Esophagus muscularis mucosa (tissue), 4 donors: ENCODE measurements around the gene PRSS53. TPM values are rescaled to one million over a fixed set of nuclear protein-coding genes. Genes with fewer than 3 reads are reported as not detected.

Source experiments
- DNase-seq: peaks from one replicate; pipeline ENCODE4 v3.0.0-alpha.2; 2017; ENCODE audit errors: extremely low spot score
- H3K27ac ChIP-seq, 4 donors: fragments of 200-600 bp; sonication (generic); replicated peaks in 1 of 4; 1 replicate in 3 of 4; 2 replicates in 1 of 4; pipeline ENCODE4 v1.5.1; 2016 to 2019; ENCODE audit warnings: mild to moderate bottlenecking in 1 of 4
- H3K27me3 ChIP-seq, 4 donors: fragments of 200-600 bp; sonication (generic); one replicate each; pipeline versions ENCODE4 v1.5.1 to v1.6.0; 2016 to 2019
- H3K36me3 ChIP-seq, 4 donors: fragments of 200-600 bp; sonication (generic); one replicate each; pipeline ENCODE4 v1.5.1; 2016 to 2019
- H3K4me1 ChIP-seq, 4 donors: fragments of 200-600 bp; sonication (generic); one replicate each; pipeline ENCODE4 v1.5.1; 2016 to 2019
- H3K4me3 ChIP-seq, 4 donors: fragments of 200-600 bp; sonication (generic); 1 replicate in 2 of 4; 2 replicates in 2 of 4; pipeline ENCODE4 v1.5.1; 2016 to 2019; ENCODE audit warnings: mild to moderate bottlenecking in 4 of 4, moderate library complexity in 1 of 4
- H3K9me3 ChIP-seq, 4 donors: fragments of 200-600 bp; sonication (generic); 1 replicate in 3 of 4; 2 replicates in 1 of 4; pipeline ENCODE4 v1.5.1; 2016 to 2019
- EP300 ChIP-seq: sonication (generic); formaldehyde crosslinking; IDR thresholded peaks from one replicate; pipeline ENCODE4 v1.6.1; 2017; ENCODE audit warnings: antibody characterized with exemption
- POLR2A ChIP-seq: fragments of 450-650 bp; IDR thresholded peaks from one replicate; pipeline ENCODE4 v1.6.1; 2017; ENCODE audit warnings: antibody characterized with exemption, moderate library complexity, mild to moderate bottlenecking, low read depth
- POLR2AphosphoS5 ChIP-seq, 2 donors: sonication (generic); formaldehyde crosslinking; IDR thresholded peaks; one replicate each; pipeline ENCODE4 v1.6.1; 2017; ENCODE audit warnings: antibody characterized with exemption in 2 of 2
- WGBS: methylation state at CpG from one replicate; pipeline ENCODE4 v1.1.5; 2018; 5-methylcytosine and 5-hydroxymethylcytosine counted together
- intact Hi-C: fragments of 100-400 bp; cut with DNase I; formaldehyde crosslinking; loops from one replicate; pipeline ENCODE4 v1.15.1; 2023
- total RNA-seq, 4 donors: library from RNA; depleted of rRNA; stranded (reverse); fragments of >200 nt; gene quantifications; one replicate each; pipeline versions ENCODE4 v1.1.0 to v1.2.1, GENCODE V29; 2016
- TF ChIP-seq, protein P1 (sequence below), 3 experiments: fragments of 200-600 bp in 2 of 3; fragments of 450-650 bp in 1 of 3; sonication (generic) in 2 of 3; IDR thresholded peaks; one replicate each; pipeline ENCODE4 v1.5.1; 2017 to 2019; ENCODE audit warnings: antibody characterized with exemption in 3 of 3, mild to moderate bottlenecking in 2 of 3, moderate library complexity in 1 of 3

Gene PRSS53
- total RNA-seq, 4 donors from 2014 or later, result 0.83 to 2.3 (median 1.2) TPM

DNA sequence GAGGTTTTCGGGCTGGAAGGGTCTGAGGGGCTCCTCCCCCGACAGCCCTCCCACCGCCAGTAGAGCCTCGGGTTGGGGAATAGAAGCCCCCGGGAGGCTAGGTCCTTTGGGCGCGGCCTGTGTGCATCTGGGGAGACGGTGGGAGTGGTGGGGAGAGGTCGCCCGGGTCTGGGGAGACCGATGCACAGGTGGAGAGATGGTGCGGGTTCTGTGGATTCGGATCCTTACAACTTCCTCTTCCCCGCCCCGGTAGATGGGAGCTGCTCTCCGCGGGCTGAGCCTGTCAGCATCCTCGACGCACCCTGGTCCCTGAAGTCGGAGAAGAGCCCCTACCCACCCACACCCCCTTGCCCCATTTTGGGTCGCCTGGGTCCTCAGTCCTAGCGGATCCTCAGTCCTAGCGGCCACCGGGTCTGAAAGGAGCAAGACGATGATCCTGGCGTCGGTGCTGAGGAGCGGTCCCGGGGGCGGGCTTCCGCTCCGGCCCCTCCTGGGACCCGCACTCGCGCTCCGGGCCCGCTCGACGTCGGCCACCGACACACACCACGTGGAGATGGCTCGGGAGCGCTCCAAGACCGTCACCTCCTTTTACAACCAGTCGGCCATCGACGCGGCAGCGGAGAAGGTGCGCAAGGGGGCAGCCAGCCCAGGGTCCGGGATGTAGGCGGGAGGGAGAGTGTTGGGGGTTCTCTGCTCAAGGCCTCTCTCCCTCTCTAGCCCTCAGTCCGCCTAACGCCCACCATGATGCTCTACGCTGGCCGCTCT, 20.2 kb upstream of the PRSS53 start:
- peaks cover 29 to 44% (median 40%) of the 10 kb centered on the region in 4 donors for H3K4me1 ChIP-seq
- intact Hi-C loops, result loop anchor here (5.0 kb wide), 1 partner anchor 33 kb away; no protein-coding TSS in a partner anchor
- TF ChIP-seq POLR2A (no peak), EP300 (no peak), POLR2AphosphoS5 (IDR thresholded peaks at IDR 0.05) (no peak)
- TF ChIP-seq, protein P1, sequence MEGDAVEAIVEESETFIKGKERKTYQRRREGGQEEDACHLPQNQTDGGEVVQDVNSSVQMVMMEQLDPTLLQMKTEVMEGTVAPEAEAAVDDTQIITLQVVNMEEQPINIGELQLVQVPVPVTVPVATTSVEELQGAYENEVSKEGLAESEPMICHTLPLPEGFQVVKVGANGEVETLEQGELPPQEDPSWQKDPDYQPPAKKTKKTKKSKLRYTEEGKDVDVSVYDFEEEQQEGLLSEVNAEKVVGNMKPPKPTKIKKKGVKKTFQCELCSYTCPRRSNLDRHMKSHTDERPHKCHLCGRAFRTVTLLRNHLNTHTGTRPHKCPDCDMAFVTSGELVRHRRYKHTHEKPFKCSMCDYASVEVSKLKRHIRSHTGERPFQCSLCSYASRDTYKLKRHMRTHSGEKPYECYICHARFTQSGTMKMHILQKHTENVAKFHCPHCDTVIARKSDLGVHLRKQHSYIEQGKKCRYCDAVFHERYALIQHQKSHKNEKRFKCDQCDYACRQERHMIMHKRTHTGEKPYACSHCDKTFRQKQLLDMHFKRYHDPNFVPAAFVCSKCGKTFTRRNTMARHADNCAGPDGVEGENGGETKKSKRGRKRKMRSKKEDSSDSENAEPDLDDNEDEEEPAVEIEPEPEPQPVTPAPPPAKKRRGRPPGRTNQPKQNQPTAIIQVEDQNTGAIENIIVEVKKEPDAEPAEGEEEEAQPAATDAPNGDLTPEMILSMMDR (IDR thresholded peaks at IDR 0.05), result no peak

DNA sequence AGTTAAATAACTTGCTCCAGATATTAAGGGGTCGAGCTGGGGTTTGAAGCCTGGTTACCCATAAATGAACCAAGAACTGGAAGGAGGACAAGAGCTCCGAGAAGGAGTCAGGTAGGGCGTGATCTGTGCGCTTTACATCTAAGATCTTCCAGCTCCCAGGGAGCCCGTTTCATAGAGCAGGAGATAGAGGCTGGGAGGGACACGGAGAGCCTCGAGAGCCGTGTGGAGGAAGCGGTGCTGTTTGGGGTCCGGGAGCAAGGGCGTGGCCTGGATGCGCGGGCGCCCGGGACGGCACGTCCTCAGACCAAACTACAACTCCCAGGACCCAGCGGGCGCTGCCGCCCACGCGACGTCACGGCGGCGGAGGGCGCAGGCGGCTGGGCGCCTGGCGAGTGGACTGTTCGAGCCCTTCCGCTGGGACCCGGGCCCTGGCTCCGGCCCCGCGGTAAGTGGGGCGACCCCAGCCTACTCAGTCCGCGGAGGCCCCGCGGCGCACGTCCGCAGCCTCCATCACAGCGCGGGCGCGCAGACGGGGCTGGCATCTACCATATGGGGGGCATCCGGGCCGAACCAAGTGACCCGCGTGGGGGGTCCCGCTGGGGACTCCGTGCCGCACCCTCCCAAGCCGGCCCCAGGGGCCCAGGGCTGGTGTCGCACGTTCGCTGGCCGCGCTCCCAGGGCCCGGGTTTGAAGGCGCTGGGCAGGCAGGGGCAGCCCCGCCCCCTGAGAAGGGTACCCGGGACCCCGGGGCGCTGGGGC, 19.5 kb upstream of the PRSS53 start, which contains the start of gene BCKDK:
Gene BCKDK (plus strand): TSS at position 352 of the 759 bp plus-strand sequence. CDS start 838 bp downstream, outside the sequence.
- no peaks in the 10 kb centered on the region for H3K27me3 ChIP-seq
- H3K36me3 ChIP-seq, result peaks cover 25 to 42% (median 39%) of the 10 kb centered on the region in 4 donors
- intact Hi-C loops, result loop anchor here (5.0 kb wide), 1 partner anchor 34 kb away; no protein-coding TSS in a partner anchor
- peak within 1 kb of the TSS; percentile 89 to 98 (median 91) for H3K4me3 ChIP-seq
- peak within 1 kb of the TSS; percentile 88 to 93 (median 91) for H3K27ac ChIP-seq
- peaks cover 29 to 37% (median 35%) of the 10 kb centered on the region in 4 donors for H3K4me1 ChIP-seq
- WGBS, result 14% methylated on average over 18 of the region's 68 CpGs
- no peak for DNase-seq
- no peaks in the 10 kb centered on the region for H3K9me3 ChIP-seq
- peak; percentile 63 for TF ChIP-seq POLR2A
- TF ChIP-seq EP300, result no peak
- TF ChIP-seq, protein P1 (IDR thresholded peaks at IDR 0.05), result no peak
- peak; percentile 83 for TF ChIP-seq POLR2AphosphoS5 (IDR thresholded peaks at IDR 0.05)

More for the DNA sequence above, 20.2 kb upstream of the PRSS53 start:
- peaks cover 25 to 43% (median 40%) of the 10 kb centered on the region in 4 donors for H3K36me3 ChIP-seq
- no peaks in the 10 kb centered on the region for H3K27me3 ChIP-seq
- peak overlapping the region; percentile 89 to 98 (median 91) for H3K4me3 ChIP-seq
- H3K9me3 ChIP-seq, result no peaks in the 10 kb centered on the region
- peak overlapping the region; percentile 88 to 93 (median 91) for H3K27ac ChIP-seq
- WGBS, result 48% methylated on average over 37 of the region's 57 CpGs
- DNase-seq, result no peak

DNA sequence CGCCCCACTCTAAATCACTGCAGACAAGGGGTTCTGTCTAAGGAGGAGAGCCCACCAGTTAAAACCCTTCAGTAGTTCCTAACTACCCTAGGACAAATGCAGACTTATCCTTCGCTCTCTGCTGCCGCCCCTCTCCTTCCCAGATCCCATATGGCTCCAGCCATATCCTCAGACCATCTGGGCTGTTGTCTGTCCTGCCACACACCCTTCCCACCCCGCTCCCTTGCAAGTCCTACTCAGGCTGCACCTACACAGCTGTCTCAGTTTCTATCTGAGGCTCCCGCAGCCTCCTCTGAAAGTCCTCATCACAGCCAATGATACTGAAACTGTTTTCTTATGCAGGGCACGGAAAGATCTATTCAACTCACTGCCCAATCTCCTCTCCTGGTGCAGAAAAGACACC, 18.7 kb upstream of the PRSS53 start:
- Histone ChIP-seq H3K4me1 (peaks cover 28 to 33% (median 29%) of the 10 kb centered on the region in 4 donors), H3K9me3 (no peaks in the 10 kb centered on the region), H3K27me3 (no peaks in the 10 kb centered on the region), H3K27ac (peak overlapping the region in 2 of 4 donors; percentile 88 to 93), H3K4me3 (no peak overlapping the region), H3K36me3 (peaks cover 25 to 34% (median 33%) of the 10 kb centered on the region in 4 donors)
- TF ChIP-seq POLR2AphosphoS5 (IDR thresholded peaks at IDR 0.05) (no peak), EP300 (no peak), POLR2A (no peak)
- TF ChIP-seq, protein P1 (IDR thresholded peaks at IDR 0.05), result no peak
- DNase-seq, result no peak
- intact Hi-C loops, result loop anchor here (5.0 kb wide), 1 partner anchor 35 kb away; no protein-coding TSS in a partner anchor
- 88% methylated on average over 6 of the region's 6 CpGs for WGBS

DNA sequence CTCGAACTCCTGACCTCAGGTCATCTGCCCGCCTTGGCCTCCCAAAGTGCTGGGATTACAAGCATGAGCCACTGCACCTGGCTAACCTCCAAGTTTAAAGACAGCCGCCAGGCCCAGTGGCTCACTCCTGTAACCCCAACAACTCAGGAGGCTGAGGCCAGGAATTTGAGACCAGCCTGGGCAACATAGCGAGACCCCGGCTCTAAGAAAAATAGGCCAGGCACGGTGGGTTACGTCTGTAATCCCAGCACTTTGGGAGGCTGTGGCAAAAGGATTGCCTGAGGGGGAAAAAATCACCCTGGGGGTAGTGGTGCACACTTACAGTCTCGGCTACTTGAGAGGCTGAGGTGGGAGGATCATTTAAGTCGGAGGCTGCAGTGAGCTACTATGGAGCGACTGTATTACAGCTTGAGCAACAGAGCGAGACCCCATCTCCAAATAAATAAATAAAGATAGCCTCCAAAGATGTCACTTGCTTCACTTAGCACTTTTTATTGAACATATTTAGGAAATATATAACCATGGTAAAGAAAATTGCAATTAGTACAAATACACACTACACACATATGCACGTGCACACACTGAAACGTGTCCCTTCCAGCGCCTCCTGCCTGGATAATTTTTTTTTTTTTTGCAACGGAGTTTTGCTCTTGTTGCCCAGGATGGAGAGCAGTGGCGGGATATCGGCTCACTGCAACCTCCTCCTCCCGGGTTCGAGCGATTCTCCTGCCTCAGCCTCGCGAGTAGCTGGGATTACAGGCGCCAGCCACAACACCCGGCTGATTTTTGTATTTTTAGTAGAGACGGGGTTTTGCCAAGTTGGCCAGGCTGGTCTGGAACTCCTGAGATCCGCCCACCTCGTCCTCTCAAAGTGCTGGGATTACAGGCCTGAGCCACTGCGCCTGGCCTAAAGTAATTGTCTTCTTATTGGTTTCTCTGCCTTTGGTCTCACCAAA, 18.0 kb upstream of the PRSS53 start:
- DNase-seq, result no peak
- Histone ChIP-seq H3K27me3 (no peaks in the 10 kb centered on the region), H3K27ac (peak overlapping the region in 2 of 4 donors; percentile 46 to 76), H3K4me1 (peaks cover 24 to 33% (median 29%) of the 10 kb centered on the region in 4 donors), H3K9me3 (no peaks in the 10 kb centered on the region), H3K36me3 (peaks cover 20 to 28% (median 27%) of the 10 kb centered on the region in 4 donors), H3K4me3 (no peak overlapping the region)
- intact Hi-C loops, result loop anchor here (5.0 kb wide), 1 partner anchor 36 kb away; no protein-coding TSS in a partner anchor
- WGBS, result 93% methylated on average over 26 of the region's 28 CpGs
- TF ChIP-seq POLR2A (no peak), EP300 (no peak), POLR2AphosphoS5 (IDR thresholded peaks at IDR 0.05) (no peak)
- TF ChIP-seq, protein P1 (IDR thresholded peaks at IDR 0.05), result no peak
